HepG2 (cell line): ENCODE results near the gene LMTK2. TPM values are rescaled to one million over a fixed set of nuclear protein-coding genes. Genes with fewer than 3 reads are reported as not detected.
A peak's percentile ranks its signal among the peaks of the same experiment; 100 is the strongest.

Experiments used
- ARNT ChIP-seq: fragments of 450-650 bp; IDR thresholded peaks from 2 replicates; pipeline ENCODE4 v1.6.1; 2017
- ATRX ChIP-seq: sonication (generic); formaldehyde crosslinking; IDR thresholded peaks from 2 replicates; pipeline ENCODE4 v1.4.0; 2020; ENCODE audit warnings: missing genetic modification reagents, borderline replicate concordance
- BRD4 ChIP-seq: sonication (generic); formaldehyde crosslinking; IDR thresholded peaks from 2 replicates; pipeline ENCODE4 v1.4.0; 2020; ENCODE audit warnings: missing genetic modification reagents
- CREM ChIP-seq, 2 experiments: sonication (generic) in 1 of 2; formaldehyde crosslinking in 1 of 2; IDR thresholded peaks; 2 replicates each; pipeline versions ENCODE4 v1.4.0 to v1.6.1; 2016 to 2020; ENCODE audit warnings: antibody characterized with exemption in 1 of 2, mild to moderate bottlenecking in 1 of 2, missing genetic modification reagents in 1 of 2
- FOXC1 ChIP-seq: sonication (generic); formaldehyde crosslinking; IDR thresholded peaks from 2 replicates; pipeline ENCODE4 v1.8.0; 2022; ENCODE audit warnings: mild to moderate bottlenecking, missing genetic modification reagents, borderline replicate concordance
- FOXP1 ChIP-seq, 2 experiments: fragments of 450-650 bp in 1 of 2; IDR thresholded peaks; 2 replicates each; pipeline ENCODE4 v1.6.1; 2017 to 2018; ENCODE audit warnings: antibody characterized with exemption in 1 of 2
- KLF15 ChIP-seq: sonication (generic); formaldehyde crosslinking; IDR thresholded peaks from 2 replicates; pipeline ENCODE4 v1.8.1; 2023; ENCODE audit warnings: borderline replicate concordance, mild to moderate bottlenecking, inconsistent platforms, missing genetic modification reagents, mixed read lengths
- KLF16 ChIP-seq, 2 experiments: sonication (generic) in 1 of 2; formaldehyde crosslinking in 1 of 2; IDR thresholded peaks; 2 replicates each; pipeline versions ENCODE4 v1.6.1 to v1.8.0; 2016 to 2023; ENCODE audit warnings: missing genetic modification reagents in 2 of 2, missing compliant biosample characterization in 1 of 2
- LCORL ChIP-seq, 2 experiments: fragments of 450-650 bp in 1 of 2; sonication (generic) in 1 of 2; formaldehyde crosslinking in 1 of 2; IDR thresholded peaks; 2 replicates each; pipeline versions ENCODE4 v1.5.0 to v1.6.1; 2017 to 2020; ENCODE audit warnings: antibody characterized with exemption in 1 of 2, missing genetic modification reagents in 1 of 2
- MTA3 ChIP-seq: sonication (generic); formaldehyde crosslinking; IDR thresholded peaks from 2 replicates; pipeline ENCODE4 v1.4.0; 2020; ENCODE audit warnings: missing genetic modification reagents
- MTF1 ChIP-seq: sonication (generic); formaldehyde crosslinking; IDR thresholded peaks from 2 replicates; pipeline ENCODE4 v1.5.0; 2020; ENCODE audit warnings: missing genetic modification reagents
- NPAS2 ChIP-seq: sonication (generic); formaldehyde crosslinking; IDR thresholded peaks from 2 replicates; pipeline ENCODE4 v1.8.0; 2022; ENCODE audit warnings: mild to moderate bottlenecking, missing genetic modification reagents, borderline replicate concordance
- PHB2 ChIP-seq: fragments of 450-650 bp; IDR thresholded peaks from 2 replicates; pipeline ENCODE4 v1.6.1; 2018; ENCODE audit not compliant: partially characterized antibody
- RBM22 ChIP-seq: fragments of 200-400 bp; formaldehyde crosslinking; optimal IDR thresholded peaks from 2 replicates; pipeline ENCODE3; 2017; ENCODE audit warnings: mild to moderate bottlenecking, low read length, moderate library complexity
- ZBTB7A ChIP-seq: sonication (generic); formaldehyde crosslinking; IDR thresholded peaks from 2 replicates; pipeline ENCODE4 v1.8.0; 2022; ENCODE audit warnings: mild to moderate bottlenecking, missing genetic modification reagents
- ZEB1 ChIP-seq: IDR thresholded peaks from 2 replicates; pipeline ENCODE4 v1.6.1; 2012; ENCODE audit warnings: mild to moderate bottlenecking, low read depth, inconsistent platforms; ENCODE audit not compliant: insufficient replicate concordance
- ZMYM4 ChIP-seq: sonication (generic); formaldehyde crosslinking; IDR thresholded peaks from 2 replicates; pipeline ENCODE4 v1.8.1; 2023; ENCODE audit warnings: mild to moderate bottlenecking, missing genetic modification reagents
- ZNF629 ChIP-seq: sonication (generic); formaldehyde crosslinking; conservative IDR thresholded peaks from 2 replicates; pipeline ENCODE4 v1.5.0; 2020; ENCODE audit warnings: missing genetic modification reagents
- ZNF782 ChIP-seq: sonication (generic); formaldehyde crosslinking; IDR thresholded peaks from 2 replicates; pipeline ENCODE4 v1.4.0; 2020; ENCODE audit warnings: missing genetic modification reagents, mild to moderate bottlenecking, borderline replicate concordance
- ZNF841 ChIP-seq: sonication (generic); formaldehyde crosslinking; IDR thresholded peaks from 2 replicates; pipeline ENCODE4 v1.8.1; 2023; ENCODE audit warnings: missing genetic modification reagents, borderline replicate concordance
- polyA plus RNA-seq, 8 experiments: library from polyadenylated mRNA; depleted of rRNA in 3 of 8; stranded (reverse) in 7 of 8; unstranded in 1 of 8; fragments of >200 nt; fragmentation: Illumina TruSeq in 4 of 8; extraction: Trizol in 4 of 8; gene quantifications; 2 replicates each; pipeline versions ENCODE4 v1.2.1 to v1.2.3, GENCODE V29; 2011 to 2016; ENCODE audit warnings: low read depth in 4 of 8, missing spikeins in 1 of 8, mixed read lengths in 1 of 8; ENCODE audit not compliant: insufficient read depth in 1 of 8
- total RNA-seq, 5 experiments: library from RNA; depleted of rRNA; stranded (reverse); fragments of >200 nt; fragmentation: Illumina TruSeq; extraction: Trizol; gene quantifications; 2 replicates each; pipeline ENCODE4 v1.2.3, GENCODE V29; 2016; ENCODE audit warnings: low read depth in 1 of 5
- TF ChIP-seq, protein P1 (sequence below): sonication (generic); formaldehyde crosslinking; IDR thresholded peaks from 2 replicates; pipeline ENCODE4 v1.5.0; 2020; ENCODE audit warnings: mild to moderate bottlenecking, missing genetic modification reagents
- TF ChIP-seq, protein P2 (sequence below): sonication (generic); formaldehyde crosslinking; conservative IDR thresholded peaks from 2 replicates; pipeline ENCODE4 v1.8.0; 2022; ENCODE audit warnings: missing genetic modification reagents
- TF ChIP-seq, protein P3 (sequence below): IDR thresholded peaks from 2 replicates; pipeline ENCODE4 v1.6.1; 2016; ENCODE audit warnings: missing compliant biosample characterization, missing genetic modification reagents, borderline replicate concordance
- TF ChIP-seq, protein P4 (sequence below): sonication (generic); formaldehyde crosslinking; IDR thresholded peaks from 2 replicates; pipeline ENCODE4 v1.5.1; 2020; ENCODE audit warnings: missing genetic modification reagents, mild to moderate bottlenecking, borderline replicate concordance

Gene LMTK2
- total and polyA plus RNA-seq, 2 of the 13 experiments (the other 11 are each of a cell fraction or from before 2014, with no cell fraction given), result 9.5 to 11.7 TPM

DNA sequence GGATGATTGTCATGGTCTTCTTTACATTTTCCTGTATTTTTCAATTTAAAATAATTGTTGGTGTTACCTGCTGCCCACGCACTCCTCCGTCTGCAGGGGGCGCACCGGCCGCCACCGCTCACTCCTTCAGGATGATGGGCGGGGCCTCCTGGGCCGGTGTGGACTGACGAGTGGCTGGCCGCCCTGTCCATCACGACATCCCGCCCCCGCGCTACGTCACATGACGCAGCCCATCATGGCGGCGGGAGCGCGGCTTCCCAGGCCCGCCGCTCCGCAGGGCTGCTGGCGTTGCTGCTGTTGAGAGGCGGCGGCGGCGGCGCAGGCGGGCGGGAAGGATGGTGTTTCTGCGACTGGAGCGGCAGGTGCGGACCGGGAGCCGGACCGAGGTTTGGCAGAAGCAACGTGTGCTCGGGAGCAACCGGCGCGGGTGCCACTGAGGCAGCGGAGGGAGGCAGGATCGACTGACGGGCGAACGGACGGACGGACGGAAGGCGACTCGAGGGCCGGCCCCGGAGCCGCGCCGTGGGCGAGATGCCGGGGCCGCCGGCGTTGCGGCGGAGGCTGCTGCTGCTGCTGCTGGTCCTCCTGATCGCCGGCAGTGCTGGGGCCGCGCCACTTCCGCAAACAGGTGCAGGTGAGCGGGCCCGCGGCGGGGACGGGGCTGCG, at the start of gene LMTK2 (continued):
- TF ChIP-seq, protein P1, sequence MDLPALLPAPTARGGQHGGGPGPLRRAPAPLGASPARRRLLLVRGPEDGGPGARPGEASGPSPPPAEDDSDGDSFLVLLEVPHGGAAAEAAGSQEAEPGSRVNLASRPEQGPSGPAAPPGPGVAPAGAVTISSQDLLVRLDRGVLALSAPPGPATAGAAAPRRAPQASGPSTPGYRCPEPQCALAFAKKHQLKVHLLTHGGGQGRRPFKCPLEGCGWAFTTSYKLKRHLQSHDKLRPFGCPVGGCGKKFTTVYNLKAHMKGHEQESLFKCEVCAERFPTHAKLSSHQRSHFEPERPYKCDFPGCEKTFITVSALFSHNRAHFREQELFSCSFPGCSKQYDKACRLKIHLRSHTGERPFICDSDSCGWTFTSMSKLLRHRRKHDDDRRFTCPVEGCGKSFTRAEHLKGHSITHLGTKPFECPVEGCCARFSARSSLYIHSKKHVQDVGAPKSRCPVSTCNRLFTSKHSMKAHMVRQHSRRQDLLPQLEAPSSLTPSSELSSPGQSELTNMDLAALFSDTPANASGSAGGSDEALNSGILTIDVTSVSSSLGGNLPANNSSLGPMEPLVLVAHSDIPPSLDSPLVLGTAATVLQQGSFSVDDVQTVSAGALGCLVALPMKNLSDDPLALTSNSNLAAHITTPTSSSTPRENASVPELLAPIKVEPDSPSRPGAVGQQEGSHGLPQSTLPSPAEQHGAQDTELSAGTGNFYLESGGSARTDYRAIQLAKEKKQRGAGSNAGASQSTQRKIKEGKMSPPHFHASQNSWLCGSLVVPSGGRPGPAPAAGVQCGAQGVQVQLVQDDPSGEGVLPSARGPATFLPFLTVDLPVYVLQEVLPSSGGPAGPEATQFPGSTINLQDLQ, result no peak
- TF ChIP-seq ZMYM4 (CRISPR knock-in tag), result peak; percentile 97
- TF ChIP-seq, protein P2, sequence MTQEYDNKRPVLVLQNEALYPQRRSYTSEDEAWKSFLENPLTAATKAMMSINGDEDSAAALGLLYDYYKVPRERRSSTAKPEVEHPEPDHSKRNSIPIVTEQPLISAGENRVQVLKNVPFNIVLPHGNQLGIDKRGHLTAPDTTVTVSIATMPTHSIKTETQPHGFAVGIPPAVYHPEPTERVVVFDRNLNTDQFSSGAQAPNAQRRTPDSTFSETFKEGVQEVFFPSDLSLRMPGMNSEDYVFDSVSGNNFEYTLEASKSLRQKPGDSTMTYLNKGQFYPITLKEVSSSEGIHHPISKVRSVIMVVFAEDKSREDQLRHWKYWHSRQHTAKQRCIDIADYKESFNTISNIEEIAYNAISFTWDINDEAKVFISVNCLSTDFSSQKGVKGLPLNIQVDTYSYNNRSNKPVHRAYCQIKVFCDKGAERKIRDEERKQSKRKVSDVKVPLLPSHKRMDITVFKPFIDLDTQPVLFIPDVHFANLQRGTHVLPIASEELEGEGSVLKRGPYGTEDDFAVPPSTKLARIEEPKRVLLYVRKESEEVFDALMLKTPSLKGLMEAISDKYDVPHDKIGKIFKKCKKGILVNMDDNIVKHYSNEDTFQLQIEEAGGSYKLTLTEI, result no peak
- TF ChIP-seq ZBTB7A (CRISPR knock-in tag), result no peak
- peak; percentile 84 for TF ChIP-seq CREM (IDR thresholded peaks at IDR 0.05)
- peak; percentile 64; the same call in 1 of the 2 replicates for TF ChIP-seq CREM (CRISPR knock-in tag; IDR thresholded peaks at IDR 0.05)
- TF ChIP-seq, protein P3, sequence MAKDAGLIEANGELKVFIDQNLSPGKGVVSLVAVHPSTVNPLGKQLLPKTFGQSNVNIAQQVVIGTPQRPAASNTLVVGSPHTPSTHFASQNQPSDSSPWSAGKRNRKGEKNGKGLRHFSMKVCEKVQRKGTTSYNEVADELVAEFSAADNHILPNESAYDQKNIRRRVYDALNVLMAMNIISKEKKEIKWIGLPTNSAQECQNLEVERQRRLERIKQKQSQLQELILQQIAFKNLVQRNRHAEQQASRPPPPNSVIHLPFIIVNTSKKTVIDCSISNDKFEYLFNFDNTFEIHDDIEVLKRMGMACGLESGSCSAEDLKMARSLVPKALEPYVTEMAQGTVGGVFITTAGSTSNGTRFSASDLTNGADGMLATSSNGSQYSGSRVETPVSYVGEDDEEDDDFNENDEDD (CRISPR knock-in tag), result peak; percentile 50; the same call in 1 of the 2 replicates
- no peak for TF ChIP-seq RBM22
- TF ChIP-seq, protein P4, sequence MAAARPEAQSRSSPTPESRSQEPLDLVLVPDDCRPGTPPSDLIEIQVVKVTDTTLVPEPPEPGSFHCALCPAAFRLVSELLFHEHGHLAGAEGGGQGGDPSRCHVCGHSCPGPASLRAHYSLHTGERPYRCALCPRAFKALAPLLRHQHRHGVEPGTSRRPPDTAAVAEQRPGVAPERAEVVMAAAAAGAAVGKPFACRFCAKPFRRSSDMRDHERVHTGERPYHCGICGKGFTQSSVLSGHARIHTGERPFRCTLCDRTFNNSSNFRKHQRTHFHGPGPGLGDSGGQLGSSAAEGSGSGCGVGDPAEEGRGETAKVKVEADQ (CRISPR knock-in tag), result peak; percentile 90; the same call in 1 of the 2 replicates
- peak; percentile 39 for TF ChIP-seq ZEB1
- peak; percentile 66; the same call in 1 of the 2 replicates for TF ChIP-seq FOXC1 (CRISPR knock-in tag)
- no peak for TF ChIP-seq MTF1 (CRISPR knock-in tag)
- TF ChIP-seq ARNT, result no peak
- TF ChIP-seq ZNF782 (CRISPR knock-in tag), result no peak
- no peak for TF ChIP-seq KLF15 (CRISPR knock-in tag)
- peak in 1 of 2 experiments; percentile 88; a peak in 2 of 4 replicates for TF ChIP-seq KLF16 (CRISPR knock-in tag; IDR thresholded peaks at IDR 0.05)
- no peak for TF ChIP-seq PHB2
- no peak for TF ChIP-seq ATRX
- TF ChIP-seq BRD4 (CRISPR knock-in tag), result 0 out of 2 replicates have a peak, but pooled peaks have one; percentile 72
- TF ChIP-seq ZNF841 (CRISPR knock-in tag), result no peak
- TF ChIP-seq FOXP1 (IDR thresholded peaks at IDR 0.05), result no peak
- TF ChIP-seq FOXP1 (CRISPR knock-in tag; IDR thresholded peaks at IDR 0.05), result no peak
- TF ChIP-seq ZNF629 (CRISPR knock-in tag), result no peak
- no peak for TF ChIP-seq MTA3 (CRISPR knock-in tag)
- TF ChIP-seq LCORL (IDR thresholded peaks at IDR 0.05), result no peak
- peak; percentile 74 for TF ChIP-seq LCORL (CRISPR knock-in tag; IDR thresholded peaks at IDR 0.05)
- no peak for TF ChIP-seq NPAS2 (CRISPR knock-in tag)
